Gastroesophageal sphincter (tissue), 4 donors: ENCODE data around the gene RNF224. TPM values are rescaled to one million over a fixed set of nuclear protein-coding genes. Genes with fewer than 3 reads are reported as not detected.

Source experiments
- ATAC-seq: fragments of 150-250 bp; one replicate; pipeline ENCODE4 v1.9.1; 2016; ENCODE audit warnings: mild to moderate bottlenecking, moderate library complexity
- H3K27ac ChIP-seq, 4 donors: fragments of 200-600 bp; sonication (generic) in 3 of 4; 1 replicate in 3 of 4; 2 replicates in 1 of 4; pipeline ENCODE4 v1.5.1; 2016 to 2019
- H3K27me3 ChIP-seq: fragments of 200-600 bp; sonication (generic); one replicate; pipeline ENCODE4 v1.5.1; 2019
- H3K36me3 ChIP-seq, 2 donors: fragments of 200-600 bp; sonication (generic); one replicate each; pipeline ENCODE4 v1.5.1; 2019; ENCODE audit warnings: control low read depth in 1 of 2
- H3K4me1 ChIP-seq, 3 donors: fragments of 200-600 bp; sonication (generic); 1 replicate in 2 of 3; 2 replicates in 1 of 3; pipeline ENCODE4 v1.5.1; 2016 to 2019; ENCODE audit warnings: control low read depth in 2 of 3
- H3K4me3 ChIP-seq, 2 donors: fragments of 200-600 bp; sonication (generic); one replicate each; pipeline ENCODE4 v1.5.1; 2019; ENCODE audit warnings: mild to moderate bottlenecking in 1 of 2, moderate library complexity in 1 of 2
- H3K9me3 ChIP-seq, 3 donors: fragments of 200-600 bp; sonication (generic); one replicate each; pipeline ENCODE4 v1.5.1; 2017 to 2019; ENCODE audit warnings: control low read depth in 2 of 3
- CTCF ChIP-seq, 4 experiments: fragments of 200-600 bp in 2 of 4; fragments of 450-650 bp in 2 of 4; sonication (generic) in 1 of 4; IDR thresholded peaks; one replicate each; pipeline ENCODE4 v1.5.1; 2017 to 2019; ENCODE audit warnings: antibody characterized with exemption in 4 of 4, mild to moderate bottlenecking in 2 of 4, moderate library complexity in 2 of 4
- EP300 ChIP-seq: sonication (generic); formaldehyde crosslinking; IDR thresholded peaks from one replicate; pipeline ENCODE4 v1.6.1; 2017; ENCODE audit warnings: antibody characterized with exemption, mild to moderate bottlenecking
- POLR2A ChIP-seq, 2 donors: fragments of 450-650 bp; IDR thresholded peaks; one replicate each; pipeline ENCODE4 v1.6.1; 2017; ENCODE audit warnings: antibody characterized with exemption in 2 of 2, mild to moderate bottlenecking in 2 of 2, moderate library complexity in 1 of 2
- POLR2AphosphoS5 ChIP-seq: sonication (generic); formaldehyde crosslinking; IDR thresholded peaks from one replicate; pipeline ENCODE4 v1.6.1; 2017; ENCODE audit warnings: antibody characterized with exemption
- WGBS, 2 donors: methylation state at CpG; one replicate each; pipeline ENCODE4 v1.1.5; 2018; ENCODE audit warnings: low coverage in 1 of 2; 5-methylcytosine and 5-hydroxymethylcytosine counted together
- total RNA-seq, 4 donors: library from RNA; depleted of rRNA; stranded (reverse); fragments of >200 nt; gene quantifications; one replicate each; pipeline ENCODE4 v1.1.0, GENCODE V29; 2016

The RNF224 gene
- total RNA-seq, 4 donors from 2014 or later, result 0.57 TPM; not detected in 3

- Histone ChIP-seq H3K36me3 (peaks cover 0 to 23% of the 10 kb centered on the region in 2 donors), H3K4me3 (peak within 1 kb of the TSS; percentile 69 to 98), H3K9me3 (no peaks in the 10 kb centered on the region), H3K27ac (peak within 1 kb of the TSS; percentile 60 to 92 (median 88)), H3K27me3 (no peaks in the 10 kb centered on the region), H3K4me1 (peaks cover 5 to 64% (median 35%) of the 10 kb centered on the region in 3 donors)
- ATAC-seq, result peak; percentile 66
- TF ChIP-seq EP300, result no peak
- peak; percentile 77 to 83 for TF ChIP-seq POLR2A (IDR thresholded peaks at IDR 0.05)
- TF ChIP-seq POLR2AphosphoS5, result peak; percentile 93
- peak in 1 of 4 experiments; percentile 19 for TF ChIP-seq CTCF (IDR thresholded peaks at IDR 0.05)
- 0% methylated on average over 2 of the region's 98 CpGs; no CpG with 5 or more reads in 1 of the 2 donors for WGBS, 2 donors
These were observed 21.9 kb upstream of the RNF224 start, which contains the start of the genes NDOR1 and TMEM203 for GRCh38 chr9:137205126-137206069. TSS of gene NDOR1 (plus strand) at chr9:137205700. CDS start at chr9:137205778, 78 bp downstream. TSS of gene TMEM203 (minus strand) at chr9:137205648. CDS start at chr9:137205414, 234 bp downstream.

GRCh38 chr9:137206602-137207001, 20.7 kb upstream of the RNF224 start:
- 62 to 78% methylated on average over 6 of the region's 7 CpGs for WGBS, 2 donors
- TF ChIP-seq EP300, result no peak
- TF ChIP-seq CTCF (IDR thresholded peaks at IDR 0.05), result no peak
- no peak for TF ChIP-seq POLR2A (IDR thresholded peaks at IDR 0.05)
- no peak for TF ChIP-seq POLR2AphosphoS5
- H3K4me3 ChIP-seq, result peak overlapping the region in 1 of 2 donors; percentile 98

GRCh38 chr9:137211532-137211931, 15.8 kb upstream of the RNF224 start:
- no peak for ATAC-seq
- no peak overlapping the region for H3K4me3 ChIP-seq
- H3K4me1 ChIP-seq, result peaks cover 1 to 13% (median 4%) of the 10 kb centered on the region in 3 donors
- WGBS, 2 donors, result 76 to 82% methylated on average over 2 to 7 of the region's 13 CpGs
- H3K27me3 ChIP-seq, result no peaks in the 10 kb centered on the region
- H3K36me3 ChIP-seq, result peaks cover 0 to 52% of the 10 kb centered on the region in 2 donors
- TF ChIP-seq POLR2AphosphoS5, result no peak
- no peak for TF ChIP-seq CTCF (IDR thresholded peaks at IDR 0.05)
- no peak for TF ChIP-seq POLR2A (IDR thresholded peaks at IDR 0.05)
- no peak for TF ChIP-seq EP300
- H3K9me3 ChIP-seq, result no peaks in the 10 kb centered on the region
- no peak overlapping the region for H3K27ac ChIP-seq

More at GRCh38 chr9:137206602-137207001, 20.7 kb upstream of the RNF224 start:
- ATAC-seq, result no peak
- Histone ChIP-seq H3K27me3 (no peaks in the 10 kb centered on the region), H3K9me3 (no peaks in the 10 kb centered on the region), H3K4me1 (peaks cover 5 to 56% (median 30%) of the 10 kb centered on the region in 3 donors), H3K36me3 (peaks cover 0 to 27% of the 10 kb centered on the region in 2 donors), H3K27ac (no peak overlapping the region)

GRCh38 chr9:137212520-137212919, 14.8 kb upstream of the RNF224 start:
- H3K27me3 ChIP-seq, result no peaks in the 10 kb centered on the region

More at GRCh38 chr9:137212520-137212919, 14.8 kb upstream of the RNF224 start:
- no peak overlapping the region for H3K4me3 ChIP-seq
- peaks cover 0 to 53% of the 10 kb centered on the region in 2 donors for H3K36me3 ChIP-seq
- peaks cover 0 to 9% (median under 1%) of the 10 kb centered on the region in 3 donors for H3K4me1 ChIP-seq
- TF ChIP-seq POLR2A (IDR thresholded peaks at IDR 0.05) (no peak), EP300 (no peak), POLR2AphosphoS5 (no peak), CTCF (IDR thresholded peaks at IDR 0.05) (no peak)
- H3K27ac ChIP-seq, result no peak overlapping the region
- no CpG with 5 or more reads among the region's 21 CpGs for WGBS, 2 donors
- no peaks in the 10 kb centered on the region for H3K9me3 ChIP-seq
- no peak for ATAC-seq
